Kidney epithelial cell (primary cell): Measurements from ENCODE around the gene S1PR2. TPM values are rescaled to one million over a fixed set of nuclear protein-coding genes. Genes with fewer than 3 reads are reported as not detected.

ENCODE experiments used
- DNase-seq: peaks from one replicate; pipeline ENCODE4 v3.0.0-alpha.2; 2010; ENCODE audit warnings: low read depth
- H3K27me3 ChIP-seq: 2 replicates; pipeline ENCODE4 v1.6.0; 2011; ENCODE audit warnings: low read length; ENCODE audit not compliant: control insufficient read depth, insufficient read depth
- H3K36me3 ChIP-seq: 2 replicates; pipeline ENCODE4 v1.5.1; 2011; ENCODE audit warnings: low read length; ENCODE audit not compliant: control insufficient read depth, insufficient read depth
- H3K4me3 ChIP-seq: 2 replicates; pipeline ENCODE4 v1.5.1; 2011; ENCODE audit warnings: low read depth, mild to moderate bottlenecking, control low read depth, low read length
- total RNA-seq: library from RNA; depleted of rRNA; stranded (reverse); fragments of >200 nt; gene quantifications from 2 replicates; pipeline ENCODE4 v1.2.3, GENCODE V29; 2015
- TF ChIP-seq, protein P1 (sequence below): IDR thresholded peaks from 2 replicates; pipeline ENCODE4 v1.5.1; 2011; ENCODE audit warnings: mild to moderate bottlenecking, moderate library complexity, low read length, control low read depth, inconsistent platforms; ENCODE audit not compliant: insufficient read depth, poor library complexity, severe bottlenecking

S1PR2 gene
- total RNA-seq, 1 donor from 2014 or later, result 9.4 TPM

DNA sequence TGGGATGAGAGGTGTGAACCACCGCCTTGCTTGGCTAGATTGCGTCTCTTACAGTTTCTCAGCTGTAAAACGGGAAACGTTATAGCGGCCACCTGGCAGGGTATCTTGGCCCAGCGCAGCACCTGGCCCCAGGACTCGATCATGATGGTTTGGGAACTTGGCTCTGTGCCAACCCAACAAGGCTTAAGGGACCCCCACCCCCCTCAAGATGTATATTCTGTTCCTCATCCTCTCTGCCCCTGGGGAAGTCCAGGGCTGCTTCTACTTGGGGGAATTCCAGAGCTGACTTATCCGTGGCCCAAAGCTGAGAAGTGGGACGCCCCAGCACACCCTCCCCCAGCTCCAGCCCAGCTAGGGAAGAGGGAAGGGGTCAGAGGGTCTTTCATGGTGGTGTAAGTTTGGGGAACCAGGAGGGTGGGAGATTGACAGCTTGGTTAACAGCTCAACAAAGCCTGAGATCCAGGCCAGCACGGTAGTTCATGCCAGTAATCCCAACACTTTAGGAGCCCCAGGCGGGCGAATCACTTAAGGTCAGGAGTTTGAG, 40.5 kb upstream of the S1PR2 start:
- H3K36me3 ChIP-seq, result no peaks in the 10 kb centered on the region
- peak overlapping the region; percentile 43 for H3K4me3 ChIP-seq
- no peaks in the 10 kb centered on the region for H3K27me3 ChIP-seq
- TF ChIP-seq, protein P1, sequence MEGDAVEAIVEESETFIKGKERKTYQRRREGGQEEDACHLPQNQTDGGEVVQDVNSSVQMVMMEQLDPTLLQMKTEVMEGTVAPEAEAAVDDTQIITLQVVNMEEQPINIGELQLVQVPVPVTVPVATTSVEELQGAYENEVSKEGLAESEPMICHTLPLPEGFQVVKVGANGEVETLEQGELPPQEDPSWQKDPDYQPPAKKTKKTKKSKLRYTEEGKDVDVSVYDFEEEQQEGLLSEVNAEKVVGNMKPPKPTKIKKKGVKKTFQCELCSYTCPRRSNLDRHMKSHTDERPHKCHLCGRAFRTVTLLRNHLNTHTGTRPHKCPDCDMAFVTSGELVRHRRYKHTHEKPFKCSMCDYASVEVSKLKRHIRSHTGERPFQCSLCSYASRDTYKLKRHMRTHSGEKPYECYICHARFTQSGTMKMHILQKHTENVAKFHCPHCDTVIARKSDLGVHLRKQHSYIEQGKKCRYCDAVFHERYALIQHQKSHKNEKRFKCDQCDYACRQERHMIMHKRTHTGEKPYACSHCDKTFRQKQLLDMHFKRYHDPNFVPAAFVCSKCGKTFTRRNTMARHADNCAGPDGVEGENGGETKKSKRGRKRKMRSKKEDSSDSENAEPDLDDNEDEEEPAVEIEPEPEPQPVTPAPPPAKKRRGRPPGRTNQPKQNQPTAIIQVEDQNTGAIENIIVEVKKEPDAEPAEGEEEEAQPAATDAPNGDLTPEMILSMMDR, result no peak
- DNase-seq, result no peak

DNA sequence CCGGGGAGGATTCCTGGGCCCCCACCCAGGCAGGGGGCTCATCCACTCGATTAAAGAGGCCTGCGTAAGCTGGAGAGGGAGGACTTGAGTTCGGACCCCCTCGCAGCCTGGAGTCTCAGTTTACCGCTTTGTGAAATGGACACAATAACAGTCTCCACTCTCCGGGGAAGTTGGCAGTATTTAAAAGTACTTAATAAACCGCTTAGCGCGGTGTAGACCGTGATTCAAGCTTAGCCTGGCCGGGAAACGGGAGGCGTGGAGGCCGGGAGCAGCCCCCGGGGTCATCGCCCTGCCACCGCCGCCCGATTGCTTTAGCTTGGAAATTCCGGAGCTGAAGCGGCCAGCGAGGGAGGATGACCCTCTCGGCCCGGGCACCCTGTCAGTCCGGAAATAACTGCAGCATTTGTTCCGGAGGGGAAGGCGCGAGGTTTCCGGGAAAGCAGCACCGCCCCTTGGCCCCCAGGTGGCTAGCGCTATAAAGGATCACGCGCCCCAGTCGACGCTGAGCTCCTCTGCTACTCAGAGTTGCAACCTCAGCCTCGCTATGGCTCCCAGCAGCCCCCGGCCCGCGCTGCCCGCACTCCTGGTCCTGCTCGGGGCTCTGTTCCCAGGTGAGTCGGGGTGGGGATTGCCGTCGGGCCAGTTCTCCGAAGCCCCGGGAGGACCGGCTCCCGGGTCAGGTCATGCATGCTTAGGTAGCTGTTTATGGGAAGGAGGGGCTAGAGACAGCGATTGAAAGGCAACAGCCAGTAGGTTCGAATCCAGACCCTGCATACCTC, 39.7 kb upstream of the S1PR2 start, which contains the start of gene ICAM1:
ICAM1 (plus strand) TSS at position 505 of the 779 bp plus-strand sequence; CDS start at position 545, 40 bp downstream.
- DNase-seq, result no peak

DNA sequence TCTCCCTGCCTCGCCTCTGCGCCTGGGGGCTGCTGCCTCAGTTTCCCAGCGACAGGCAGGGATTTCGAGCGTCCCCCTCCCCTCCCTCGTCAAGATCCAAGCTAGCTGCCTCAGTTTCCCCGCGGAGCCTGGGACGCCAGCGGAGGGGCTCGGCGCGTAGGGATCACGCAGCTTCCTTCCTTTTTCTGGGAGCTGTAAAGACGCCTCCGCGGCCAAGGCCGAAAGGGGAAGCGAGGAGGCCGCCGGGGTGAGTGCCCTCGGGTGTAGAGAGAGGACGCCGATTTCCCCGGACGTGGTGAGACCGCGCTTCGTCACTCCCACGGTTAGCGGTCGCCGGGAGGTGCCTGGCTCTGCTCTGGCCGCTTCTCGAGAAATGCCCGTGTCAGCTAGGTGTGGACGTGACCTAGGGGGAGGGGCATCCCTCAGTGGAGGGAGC, 39.1 kb upstream of the S1PR2 start:
- DNase-seq, result no peak
- TF ChIP-seq, protein P1, result no peak
- Histone ChIP-seq H3K36me3 (no peaks in the 10 kb centered on the region), H3K4me3 (peak overlapping the region; percentile 43), H3K27me3 (no peaks in the 10 kb centered on the region)

More for the DNA sequence above, 39.7 kb upstream of the S1PR2 start, which contains the start of gene ICAM1:
- peak within 1 kb of the TSS; percentile 43 for H3K4me3 ChIP-seq
- no peaks in the 10 kb centered on the region for H3K36me3 ChIP-seq
- TF ChIP-seq, protein P1, result no peak
- no peaks in the 10 kb centered on the region for H3K27me3 ChIP-seq

DNA sequence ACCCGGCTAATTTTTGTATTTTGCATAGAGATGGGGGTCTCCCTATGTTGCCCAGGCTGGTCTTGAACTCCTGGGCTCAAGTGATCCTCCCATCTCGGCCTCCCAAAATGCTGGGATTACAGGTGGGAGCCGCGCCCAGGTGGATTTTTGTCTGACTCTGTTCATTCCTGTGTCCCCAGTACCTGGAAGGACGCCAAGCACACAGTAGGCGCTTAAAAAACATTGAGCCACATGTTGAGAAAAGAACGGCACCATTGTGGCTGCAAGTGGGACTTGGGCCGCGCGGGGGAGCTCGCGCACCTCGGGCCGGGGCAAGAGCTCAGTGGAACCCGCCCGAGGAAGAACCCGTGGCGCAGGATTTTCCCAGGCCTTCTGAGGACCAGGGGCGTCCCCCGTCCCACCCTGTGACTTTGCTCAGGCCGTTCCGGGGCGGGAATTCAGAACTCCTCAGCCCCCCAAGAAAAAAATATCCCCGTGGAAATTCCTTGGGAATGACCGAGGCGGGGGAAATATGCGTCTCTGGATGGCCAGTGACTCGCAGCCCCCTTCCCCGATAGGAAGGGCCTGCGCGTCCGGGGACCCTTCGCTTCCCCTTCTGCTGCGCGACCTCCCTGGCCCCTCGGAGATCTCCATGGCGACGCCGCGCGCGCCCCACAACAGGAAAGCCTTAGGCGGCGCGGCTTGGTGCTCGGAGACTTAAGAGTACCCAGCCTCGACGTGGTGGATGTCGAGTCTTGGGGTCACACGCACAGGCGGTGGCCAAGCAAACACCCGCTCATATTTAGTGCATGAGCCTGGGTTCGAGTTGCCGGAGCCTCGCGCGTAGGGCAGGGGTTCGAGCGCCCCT, 38.4 kb upstream of the S1PR2 start:
- no peak for DNase-seq
- Histone ChIP-seq H3K36me3 (no peaks in the 10 kb centered on the region), H3K27me3 (no peaks in the 10 kb centered on the region), H3K4me3 (peak overlapping the region; percentile 43)
- TF ChIP-seq, protein P1, result peak; percentile 96

DNA sequence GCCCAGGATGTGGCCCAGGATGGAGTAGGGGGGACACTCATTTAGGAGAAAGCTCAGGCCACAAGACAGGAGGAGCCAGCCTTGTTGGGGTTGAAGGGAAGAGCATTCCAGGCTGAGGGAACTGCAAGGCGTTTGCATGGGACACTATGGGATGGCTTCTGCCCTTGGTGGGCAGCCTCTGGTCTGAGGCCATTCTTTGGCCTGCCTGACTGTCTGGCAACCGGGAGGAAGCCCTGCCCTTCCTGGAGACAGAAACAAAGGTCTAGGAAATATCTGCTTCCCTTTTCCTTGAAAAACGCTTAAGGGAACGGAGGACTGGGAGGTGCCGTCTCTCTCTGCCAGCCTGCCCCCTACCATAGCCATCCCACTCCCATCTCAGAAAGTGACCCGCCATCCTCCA, 36.9 kb upstream of the S1PR2 start:
- DNase-seq, result no peak
- H3K27me3 ChIP-seq, result no peaks in the 10 kb centered on the region
- TF ChIP-seq, protein P1, result no peak
- no peak overlapping the region for H3K4me3 ChIP-seq
- no peaks in the 10 kb centered on the region for H3K36me3 ChIP-seq
